B cell (primary cell): ENCODE results near the gene PRR7. TPM values are rescaled to one million over a fixed set of nuclear protein-coding genes. Genes with fewer than 3 reads are reported as not detected.

Source experiments
- ATAC-seq: fragments of 200-7000 bp; cut with Tn5 transposase; one replicate; pipeline ENCODE4 v1.10.0; 2021; ENCODE audit warnings: low read depth, mild to moderate bottlenecking, moderate number of reproducible peaks, moderate library complexity
- CTCF ChIA-PET: fragments of 350-600 bp; sonication (Branson Sonifier 250); formaldehyde crosslinking; loops from one replicate; lab custom pipeline; 2021; ENCODE audit warnings: antibody characterized with exemption, inconsistent platforms; lab: Charles Lee
- POLR2A ChIA-PET: fragments of 350-600 bp; sonication (Branson Sonifier 250); formaldehyde crosslinking; loops from one replicate; lab custom pipeline; 2021; ENCODE audit warnings: antibody characterized with exemption; lab: Charles Lee
- DNase-seq: peaks from one replicate; pipeline ENCODE4 v3.0.0; 2013
- H2AFZ ChIP-seq: 2 replicates; pipeline ENCODE4 v1.6.1; 2012; ENCODE audit warnings: mild to moderate bottlenecking, low read depth, low read length; ENCODE audit not compliant: insufficient read depth, poor library complexity, severe bottlenecking
- H3K27ac ChIP-seq, 2 donors: 1 replicate in 1 of 2; 2 replicates in 1 of 2; pipeline ENCODE4 v1.5.1; 2012 to 2013; ENCODE audit warnings: low read length in 2 of 2, mild to moderate bottlenecking in 2 of 2, moderate library complexity in 1 of 2
- H3K27me3 ChIP-seq, 4 experiments: fragments of 200-600 bp in 1 of 4; sonication (generic) in 1 of 4; replicated peaks in 1 of 4; 1 replicate in 2 of 4; 2 replicates in 2 of 4; pipeline versions ENCODE4 v1.6.1 to v1.7.0; 2013 to 2016; ENCODE audit warnings: low read length in 3 of 4, mild to moderate bottlenecking in 2 of 4, mixed read lengths in 1 of 4, moderate library complexity in 1 of 4; ENCODE audit not compliant: insufficient read depth in 4 of 4, control insufficient read depth in 3 of 4; ENCODE audit errors: control extremely low read depth in 1 of 4
- H3K36me3 ChIP-seq, 2 experiments: replicated peaks in 1 of 2; 1 replicate in 1 of 2; 2 replicates in 1 of 2; pipeline versions ENCODE4 v1.6.1 to v1.7.1; 2013; ENCODE audit warnings: low read length in 1 of 2; ENCODE audit not compliant: insufficient read depth in 2 of 2, control insufficient read depth in 1 of 2; ENCODE audit errors: control extremely low read depth in 1 of 2, extremely low read depth in 1 of 2
- H3K4me1 ChIP-seq, 2 donors: fragments of 200-600 bp in 1 of 2; sonication (generic) in 1 of 2; 1 replicate in 1 of 2; 2 replicates in 1 of 2; pipeline versions ENCODE4 v1.5.1 to v1.6.1; 2013 to 2017; ENCODE audit warnings: low read length in 2 of 2; ENCODE audit not compliant: control insufficient read depth in 2 of 2, insufficient read depth in 2 of 2
- H3K4me2 ChIP-seq: replicated peaks from 2 replicates; pipeline ENCODE3; 2012; ENCODE audit warnings: mild to moderate bottlenecking, low read depth, low read length; ENCODE audit not compliant: poor library complexity, severe bottlenecking
- H3K4me3 ChIP-seq, 5 experiments: fragments of 200-600 bp in 1 of 5; sonication (generic) in 1 of 5; 1 replicate in 3 of 5; 2 replicates in 2 of 5; pipeline versions ENCODE4 v1.5.1 to v1.7.0; 2011 to 2016; ENCODE audit warnings: low read length in 4 of 5, mild to moderate bottlenecking in 4 of 5, low read depth in 2 of 5, control low read depth in 1 of 5, moderate library complexity in 1 of 5; ENCODE audit not compliant: insufficient read depth in 1 of 5; ENCODE audit errors: control extremely low read depth in 1 of 5, extremely low read depth in 1 of 5
- H3K79me2 ChIP-seq: fragments of 200-600 bp; sonication (generic); one replicate; pipeline ENCODE4 v1.6.0; 2016; ENCODE audit warnings: low read length; ENCODE audit not compliant: control insufficient read depth, insufficient read depth
- H3K9ac ChIP-seq: fragments of 200-600 bp; sonication (generic); 2 replicates; pipeline ENCODE4 v1.6.1; 2017; ENCODE audit warnings: mild to moderate bottlenecking, low read length, moderate library complexity
- H3K9me3 ChIP-seq, 3 donors: one replicate each; pipeline versions ENCODE4 v1.6.1 to v1.7.1; 2013; ENCODE audit warnings: low read length in 2 of 3; ENCODE audit not compliant: control insufficient read depth in 2 of 3, insufficient read depth in 1 of 3; ENCODE audit errors: control extremely low read depth in 1 of 3
- H4K20me1 ChIP-seq: 2 replicates; pipeline ENCODE4 v1.6.0; 2012; ENCODE audit warnings: mild to moderate bottlenecking, low read length; ENCODE audit not compliant: insufficient read depth, control insufficient read depth, poor library complexity, severe bottlenecking
- H3K27ac Mint-ChIP-seq: one replicate; pipeline ENCODE4 v1.8.0; 2021; ENCODE audit warnings: mixed read lengths
- H3K27me3 Mint-ChIP-seq: one replicate; pipeline ENCODE4 v1.8.0; 2021; ENCODE audit warnings: mixed read lengths
- H3K4me1 Mint-ChIP-seq: one replicate; pipeline ENCODE4 v1.8.0; 2021; ENCODE audit warnings: mixed read lengths
- H3K4me3 Mint-ChIP-seq: one replicate; pipeline ENCODE4 v1.8.0; 2021; ENCODE audit warnings: mixed read lengths
- H3K9me3 Mint-ChIP-seq: one replicate; pipeline ENCODE4 v1.8.0; 2022; ENCODE audit warnings: mixed read lengths; ENCODE audit not compliant: insufficient read depth
- EZH2 ChIP-seq: IDR thresholded peaks from 2 replicates; pipeline ENCODE4 v1.6.1; 2012; ENCODE audit warnings: borderline replicate concordance, low read depth, mild to moderate bottlenecking, moderate library complexity, low read length; ENCODE audit not compliant: insufficient read depth, poor library complexity, severe bottlenecking
- WGBS: methylation state at CpG from one replicate; pipeline ENCODE4 v1.1.5; 2013; ENCODE audit warnings: missing lambda C conversion rate; ENCODE audit not compliant: insufficient coverage; 5-methylcytosine and 5-hydroxymethylcytosine counted together
- intact Hi-C: fragments of 100-400 bp; cut with micrococcal nuclease; formaldehyde crosslinking; loops from one replicate; pipeline ENCODE4 v1.10.0; 2022
- polyA plus RNA-seq: library from polyadenylated mRNA; depleted of rRNA; stranded (reverse); fragments of >200 nt; gene quantifications from 2 replicates; pipeline ENCODE4 v1.2.3, GENCODE V29; 2012
- total RNA-seq, 2 donors: library from RNA; stranded (reverse); fragments of 120-200 nt in 1 of 2; gene quantifications; 1 replicate in 1 of 2; 2 replicates in 1 of 2; pipeline versions ENCODE4 v1.2.3 to v1.2.4, GENCODE V29; 2013 to 2022
- TF ChIP-seq, protein P1 (sequence below): fragments of 200-600 bp; IDR thresholded peaks from one replicate; pipeline ENCODE4 v1.8.0; 2022; ENCODE audit warnings: antibody characterized with exemption, mild to moderate bottlenecking

PRR7 gene
- total and polyA plus RNA-seq, 2 donors (not counting 1 experiment from before 2014, with no cell fraction given), result 4.8 to 84.4 TPM

DNA sequence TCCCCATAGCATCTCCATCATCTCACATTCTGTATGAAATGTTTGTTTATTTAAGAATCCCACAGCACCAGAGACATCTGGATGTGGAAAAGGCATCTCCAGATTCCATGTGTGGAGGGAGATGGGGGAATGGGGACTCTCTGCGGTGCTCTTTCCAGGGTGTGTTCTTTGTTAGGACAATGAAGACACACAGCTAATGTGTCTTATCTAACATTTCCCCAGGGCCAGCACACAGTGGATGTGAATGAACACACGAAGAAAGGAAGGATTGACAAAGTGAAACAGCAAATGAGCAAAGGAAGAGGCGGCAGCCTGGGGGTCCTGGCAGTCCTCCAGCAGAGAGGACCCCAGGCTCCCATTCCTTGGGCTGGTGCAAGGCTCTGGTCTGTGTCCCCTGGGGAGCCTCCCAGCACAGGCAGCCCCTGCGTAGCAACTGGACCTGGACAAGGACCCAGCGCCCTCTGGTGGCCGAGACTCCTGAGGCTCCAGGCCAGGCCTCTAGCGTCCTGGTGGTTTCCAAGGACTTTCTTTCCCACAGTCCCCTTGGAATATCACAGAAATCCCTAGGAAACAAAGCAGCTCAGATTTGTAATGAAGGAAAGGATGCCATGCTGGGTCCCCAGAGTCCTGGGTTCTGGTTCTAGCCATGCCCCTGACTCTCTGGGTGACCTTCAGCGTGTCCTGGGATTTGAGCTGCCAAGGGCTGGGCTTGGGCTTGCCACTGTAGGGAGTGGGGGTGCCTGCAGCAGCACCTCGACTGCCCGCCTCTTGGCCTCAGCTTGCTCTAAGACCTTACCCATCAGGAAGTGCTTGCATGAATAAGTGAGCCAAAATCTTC is 54.3 kb downstream of the PRR7 start:
- Mint-ChIP-seq H3K4me3 (peak overlapping the region; percentile 1), H3K4me1 (peaks cover 60% of the 10 kb centered on the region), H3K27ac (no peak overlapping the region), H3K9me3 (no peaks in the 10 kb centered on the region), H3K27me3 (peaks cover 3% of the 10 kb centered on the region)
- Histone ChIP-seq H3K4me2 (peak overlapping the region; percentile 73), H3K9ac (no peak overlapping the region), H3K4me1 (peaks cover 43 to 60% of the 10 kb centered on the region in 2 donors), H3K79me2 (peaks cover 6% of the 10 kb centered on the region), H3K27ac (no peak overlapping the region), H3K9me3 (peaks cover 0 to 10% (median 0%) of the 10 kb centered on the region in 3 donors), H4K20me1 (peaks cover 44% of the 10 kb centered on the region), H2AFZ (no peak overlapping the region), H3K36me3 (peaks cover 0 to 30% of the 10 kb centered on the region in 2 experiments), H3K4me3 (no peak overlapping the region), H3K27me3 (peaks cover 0 to 10% (median 4%) of the 10 kb centered on the region in 4 experiments)
- intact Hi-C loops, result loop anchor here (1.0 kb wide), 1 partner anchor 111 kb away; no protein-coding TSS in a partner anchor
- ChIA-PET POLR2A (interaction anchor here (1.6 kb wide), 1 partner anchor 10 kb away, joined by 7 read pairs; the partner anchor contains the start of gene DOK3), CTCF (interaction anchor here (0.7 to 5.7 kb wide), 23 partner anchors 8 to 191 kb away, joined by 3 to 70 read pairs (median 9); partner anchors contain the start of genes B4GALT7, DDX41, DOK3 and FAM193B)
- WGBS, result 24% methylated on average over 6 of the region's 10 CpGs
- no peak for ATAC-seq
- peak; percentile 84 for DNase-seq
- no peak for TF ChIP-seq EZH2
- TF ChIP-seq, protein P1, sequence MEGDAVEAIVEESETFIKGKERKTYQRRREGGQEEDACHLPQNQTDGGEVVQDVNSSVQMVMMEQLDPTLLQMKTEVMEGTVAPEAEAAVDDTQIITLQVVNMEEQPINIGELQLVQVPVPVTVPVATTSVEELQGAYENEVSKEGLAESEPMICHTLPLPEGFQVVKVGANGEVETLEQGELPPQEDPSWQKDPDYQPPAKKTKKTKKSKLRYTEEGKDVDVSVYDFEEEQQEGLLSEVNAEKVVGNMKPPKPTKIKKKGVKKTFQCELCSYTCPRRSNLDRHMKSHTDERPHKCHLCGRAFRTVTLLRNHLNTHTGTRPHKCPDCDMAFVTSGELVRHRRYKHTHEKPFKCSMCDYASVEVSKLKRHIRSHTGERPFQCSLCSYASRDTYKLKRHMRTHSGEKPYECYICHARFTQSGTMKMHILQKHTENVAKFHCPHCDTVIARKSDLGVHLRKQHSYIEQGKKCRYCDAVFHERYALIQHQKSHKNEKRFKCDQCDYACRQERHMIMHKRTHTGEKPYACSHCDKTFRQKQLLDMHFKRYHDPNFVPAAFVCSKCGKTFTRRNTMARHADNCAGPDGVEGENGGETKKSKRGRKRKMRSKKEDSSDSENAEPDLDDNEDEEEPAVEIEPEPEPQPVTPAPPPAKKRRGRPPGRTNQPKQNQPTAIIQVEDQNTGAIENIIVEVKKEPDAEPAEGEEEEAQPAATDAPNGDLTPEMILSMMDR, result peak; percentile 96
